ENCODE measurements around the gene C2orf78. TPM values are rescaled to one million over a fixed set of nuclear protein-coding genes. Genes with fewer than 3 reads are reported as not detected.
A peak's percentile ranks its signal among the peaks of the same experiment; 100 is the strongest.

The C2orf78 gene
- total RNA-seq, 1 experiment from 2014 or later = not detected

DNA sequence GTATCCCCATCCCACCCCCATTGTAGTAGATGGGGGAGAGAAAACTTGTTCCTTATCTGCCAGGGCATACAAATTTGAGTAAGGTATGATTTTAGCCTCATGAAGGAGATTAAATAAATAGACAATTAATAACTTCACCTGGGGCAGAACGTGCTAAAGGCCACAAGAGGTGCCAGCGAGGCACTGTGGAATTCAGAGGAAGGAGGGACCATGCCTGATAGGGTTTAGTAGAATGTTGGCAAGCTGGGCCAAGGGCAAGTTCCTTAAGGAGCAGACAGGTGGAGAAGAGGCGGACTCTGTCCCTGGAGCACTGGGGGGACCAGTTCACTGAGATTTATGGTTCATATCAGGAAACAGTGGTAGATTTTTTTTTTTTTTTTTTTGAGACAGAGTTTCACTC lies 67.3 kb downstream of the C2orf78 start:
- Histone ChIP-seq H3K27ac (ENCODE audit: low read depth, low read length, poor library complexity, severe bottlenecking) (no peak overlapping the region), H3K9me3 (ENCODE audit: low read depth, low read length, poor library complexity, severe bottlenecking) (no peaks in the 10 kb centered on the region), H3K4me1 (ENCODE audit: insufficient read depth, low read length, poor library complexity, severe bottlenecking) (no peaks in the 10 kb centered on the region), H3K4me3 (ENCODE audit: low read depth, low read length, poor library complexity, severe bottlenecking) (no peak overlapping the region), H3K36me3 (ENCODE audit: insufficient read depth, low read length, poor library complexity, severe bottlenecking) (peaks cover 72% of the 10 kb centered on the region), H3K27me3 (replicated peaks; ENCODE audit: insufficient read depth, low read depth, low read length, poor library complexity) (no peaks in the 10 kb centered on the region)
- intact Hi-C loops (cut with micrococcal nuclease; ENCODE audit: unreplicated experiment) = no loop called here
- peak; percentile 26 for DNase-seq (ENCODE audit: low spot score)
- no peak for TF ChIP-seq EZH2 (IDR thresholded peaks at IDR 0.05; ENCODE audit: borderline replicate concordance, low read depth, low read length, poor library complexity, severe bottlenecking)
- TF ChIP-seq, protein P1, sequence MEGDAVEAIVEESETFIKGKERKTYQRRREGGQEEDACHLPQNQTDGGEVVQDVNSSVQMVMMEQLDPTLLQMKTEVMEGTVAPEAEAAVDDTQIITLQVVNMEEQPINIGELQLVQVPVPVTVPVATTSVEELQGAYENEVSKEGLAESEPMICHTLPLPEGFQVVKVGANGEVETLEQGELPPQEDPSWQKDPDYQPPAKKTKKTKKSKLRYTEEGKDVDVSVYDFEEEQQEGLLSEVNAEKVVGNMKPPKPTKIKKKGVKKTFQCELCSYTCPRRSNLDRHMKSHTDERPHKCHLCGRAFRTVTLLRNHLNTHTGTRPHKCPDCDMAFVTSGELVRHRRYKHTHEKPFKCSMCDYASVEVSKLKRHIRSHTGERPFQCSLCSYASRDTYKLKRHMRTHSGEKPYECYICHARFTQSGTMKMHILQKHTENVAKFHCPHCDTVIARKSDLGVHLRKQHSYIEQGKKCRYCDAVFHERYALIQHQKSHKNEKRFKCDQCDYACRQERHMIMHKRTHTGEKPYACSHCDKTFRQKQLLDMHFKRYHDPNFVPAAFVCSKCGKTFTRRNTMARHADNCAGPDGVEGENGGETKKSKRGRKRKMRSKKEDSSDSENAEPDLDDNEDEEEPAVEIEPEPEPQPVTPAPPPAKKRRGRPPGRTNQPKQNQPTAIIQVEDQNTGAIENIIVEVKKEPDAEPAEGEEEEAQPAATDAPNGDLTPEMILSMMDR (conservative IDR thresholded peaks at IDR 0.05; ENCODE audit: low read depth, low read length) = peak; percentile 44
- ChIA-PET CTCF (no interaction called here), POLR2A (ENCODE audit: low non-redundant PET) (no interaction called here)
- no TSS peak for BruUV-seq (replicated peaks)

DNA sequence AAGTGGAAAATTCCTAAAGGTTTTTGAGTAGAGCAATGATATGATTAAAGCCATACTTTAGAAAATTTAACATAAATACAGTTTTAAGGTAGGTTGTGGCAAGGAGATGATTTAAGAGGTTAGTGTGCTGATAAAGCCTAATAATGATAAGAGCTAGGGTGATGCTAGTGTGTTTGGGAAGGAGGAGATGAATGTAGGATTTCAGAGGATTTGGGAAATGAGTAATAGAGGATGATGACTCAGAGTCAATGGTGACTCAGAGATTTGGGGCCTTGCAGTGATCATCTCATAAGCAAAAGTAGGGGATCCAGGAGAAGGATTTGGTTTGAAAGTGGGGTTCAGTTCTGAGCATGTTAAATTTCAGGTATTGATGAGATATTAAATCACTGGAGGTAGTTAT lies 68.0 kb downstream of the C2orf78 start:
- no peaks in the 10 kb centered on the region for H3K27me3 ChIP-seq (replicated peaks; ENCODE audit: insufficient read depth, low read depth, low read length, poor library complexity)
- H3K27ac ChIP-seq (ENCODE audit: low read depth, low read length, poor library complexity, severe bottlenecking) = no peak overlapping the region
- TF ChIP-seq EZH2 (IDR thresholded peaks at IDR 0.05; ENCODE audit: borderline replicate concordance, low read depth, low read length, poor library complexity, severe bottlenecking) = no peak
- TF ChIP-seq, protein P1 (conservative IDR thresholded peaks at IDR 0.05; ENCODE audit: low read depth, low read length) = no peak
- H3K9me3 ChIP-seq (ENCODE audit: low read depth, low read length, poor library complexity, severe bottlenecking) = no peaks in the 10 kb centered on the region
- H3K4me1 ChIP-seq (ENCODE audit: insufficient read depth, low read length, poor library complexity, severe bottlenecking) = no peaks in the 10 kb centered on the region
- intact Hi-C loops (cut with micrococcal nuclease; ENCODE audit: unreplicated experiment) = no loop called here
- ChIA-PET POLR2A (ENCODE audit: low non-redundant PET) (no interaction called here), CTCF (no interaction called here)
- BruUV-seq (replicated peaks) = no TSS peak
- no peak overlapping the region for H3K4me3 ChIP-seq (ENCODE audit: low read depth, low read length, poor library complexity, severe bottlenecking)
- DNase-seq (ENCODE audit: low spot score) = peak; percentile 39
- peaks cover 72% of the 10 kb centered on the region for H3K36me3 ChIP-seq (ENCODE audit: insufficient read depth, low read length, poor library complexity, severe bottlenecking)

DNA sequence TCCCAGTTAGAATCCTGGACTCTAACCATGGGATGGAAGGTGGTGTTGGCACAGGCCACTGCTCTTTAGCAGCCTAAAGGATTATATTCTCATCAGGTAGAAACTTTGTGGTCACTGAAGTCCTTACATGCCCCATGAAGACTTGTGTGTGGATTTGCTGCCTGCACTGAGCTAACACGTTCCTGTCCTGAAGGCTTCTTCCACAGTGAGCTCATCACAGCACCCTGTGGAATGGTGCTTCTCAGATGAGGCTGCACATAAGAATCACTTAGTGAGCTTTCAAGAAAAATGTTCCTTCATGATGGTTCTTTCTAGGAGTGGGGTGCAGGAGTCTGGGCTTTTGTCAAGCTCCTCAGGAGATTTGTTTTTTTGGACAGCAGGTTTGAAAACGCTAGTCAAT lies 71.5 kb downstream of the C2orf78 start:
- CTCF ChIA-PET = no interaction called here
- TF ChIP-seq EZH2 (IDR thresholded peaks at IDR 0.05; ENCODE audit: borderline replicate concordance, low read depth, low read length, poor library complexity, severe bottlenecking) = no peak
- TF ChIP-seq, protein P1 (conservative IDR thresholded peaks at IDR 0.05; ENCODE audit: low read depth, low read length) = no peak
- no peaks in the 10 kb centered on the region for H3K9me3 ChIP-seq (ENCODE audit: low read depth, low read length, poor library complexity, severe bottlenecking)
- H3K36me3 ChIP-seq (ENCODE audit: insufficient read depth, low read length, poor library complexity, severe bottlenecking) = peaks cover 48% of the 10 kb centered on the region
- no peaks in the 10 kb centered on the region for H3K27me3 ChIP-seq (replicated peaks; ENCODE audit: insufficient read depth, low read depth, low read length, poor library complexity)
- no peak overlapping the region for H3K27ac ChIP-seq (ENCODE audit: low read depth, low read length, poor library complexity, severe bottlenecking)
- no TSS peak for BruUV-seq (replicated peaks)
- POLR2A ChIA-PET (ENCODE audit: low non-redundant PET) = no interaction called here
- H3K4me1 ChIP-seq (ENCODE audit: insufficient read depth, low read length, poor library complexity, severe bottlenecking) = no peaks in the 10 kb centered on the region
- DNase-seq (ENCODE audit: low spot score) = no peak
- intact Hi-C loops (cut with micrococcal nuclease; ENCODE audit: unreplicated experiment) = no loop called here
- H3K4me3 ChIP-seq (ENCODE audit: low read depth, low read length, poor library complexity, severe bottlenecking) = no peak overlapping the region

All from A673 (cell line).